C4-2B (cell line): ENCODE measurements around the gene LIPC.

Experiments used
- H3K27ac ChIP-seq: fragments of 450-650 bp; 2 replicates; pipeline ENCODE4 v1.5.1; 2017
- CTCF ChIP-seq: fragments of 450-650 bp; conservative IDR thresholded peaks from 2 replicates; pipeline ENCODE4 v1.5.1; 2017; ENCODE audit warnings: mild to moderate bottlenecking
- ZFX ChIP-seq: fragments of 450-650 bp; IDR thresholded peaks from 2 replicates; pipeline ENCODE4 v1.6.1; 2017

The LIPC gene

GRCh38 chr15:58530056-58530590 lies 98.3 kb downstream of the LIPC start:
- TF ChIP-seq CTCF (no peak), ZFX (no peak)
- H3K27ac ChIP-seq: no peak overlapping the region

- TF ChIP-seq ZFX (no peak), CTCF (no peak)
- H3K27ac ChIP-seq: no peak overlapping the region
Measured at GRCh38 chr15:58532126-58532525, 100.3 kb downstream of the LIPC start.

- no peak for TF ChIP-seq CTCF
- TF ChIP-seq ZFX: no peak
- no peak overlapping the region for H3K27ac ChIP-seq
Measured at GRCh38 chr15:58534556-58534955, 102.8 kb downstream of the LIPC start.

GRCh38 chr15:58535337-58535736 lies 103.5 kb downstream of the LIPC start:
- no peak overlapping the region for H3K27ac ChIP-seq
- no peak for TF ChIP-seq ZFX
- TF ChIP-seq CTCF: no peak

- H3K27ac ChIP-seq: no peak overlapping the region
- TF ChIP-seq CTCF: no peak
- TF ChIP-seq ZFX: no peak
Measured at GRCh38 chr15:58535894-58536293, 104.1 kb downstream of the LIPC start.

- no peak overlapping the region for H3K27ac ChIP-seq
- TF ChIP-seq ZFX: no peak
- TF ChIP-seq CTCF: no peak
Measured at GRCh38 chr15:58536414-58536813, 104.6 kb downstream of the LIPC start.

- no peak for TF ChIP-seq CTCF
- TF ChIP-seq ZFX: no peak
- H3K27ac ChIP-seq: no peak overlapping the region
Measured at GRCh38 chr15:58537033-58537432, 105.2 kb downstream of the LIPC start.
